ENCODE data around the gene GPR146. TPM values are rescaled to one million over a fixed set of nuclear protein-coding genes. Genes with fewer than 3 reads are reported as not detected.

GPR146 gene
- total and polyA plus RNA-seq, 2 of the 8 experiments (the other 6 are each of a cell fraction or from before 2014, with no cell fraction given) = 1.8 to 2.7 TPM

DNA sequence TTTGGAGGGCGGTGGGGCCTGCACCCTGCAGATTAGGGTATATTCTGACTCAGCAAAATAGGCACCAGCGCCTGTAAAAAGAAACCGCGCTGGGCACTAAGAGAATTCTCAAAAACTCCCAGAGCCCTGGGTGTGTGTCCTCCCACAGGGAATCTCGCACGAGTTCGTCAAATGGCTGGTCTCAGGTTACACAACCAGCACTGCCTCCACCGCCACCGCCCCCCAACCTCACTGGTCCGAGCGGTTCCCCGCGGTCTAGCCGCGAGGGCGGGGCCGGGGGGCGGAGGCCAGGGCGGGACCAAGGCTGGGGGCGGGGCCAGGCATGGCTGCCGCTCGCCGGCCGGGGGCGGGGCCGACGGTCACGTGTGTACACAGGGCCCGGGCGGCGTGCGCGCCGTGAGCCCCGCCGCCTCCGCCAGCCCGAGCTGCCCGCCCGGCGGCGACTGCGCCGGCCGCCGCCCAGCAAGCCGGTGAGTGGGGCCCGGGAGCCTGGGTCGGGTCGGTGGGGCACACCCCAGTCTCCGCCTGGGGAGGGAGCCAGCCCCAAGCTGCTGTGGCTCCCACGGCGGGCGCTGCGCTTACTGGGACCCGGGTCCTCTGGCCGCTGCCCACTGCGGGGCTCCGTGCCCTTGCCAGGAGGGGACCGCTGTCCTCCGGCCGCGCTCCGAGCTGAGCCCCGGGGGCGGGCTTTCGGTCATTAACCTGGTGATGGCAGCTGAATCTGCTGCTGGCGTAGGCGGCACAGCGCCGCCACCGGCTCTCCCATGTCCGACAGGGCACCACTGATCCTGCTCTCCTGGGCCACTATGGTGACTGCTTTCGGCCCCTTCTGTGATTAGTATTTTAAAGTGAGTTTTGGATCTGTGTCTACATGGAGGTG is at the start of gene GPR146 (continued):
- TF ChIP-seq POLR2A (IDR thresholded peaks at IDR 0.05; ENCODE audit: control extremely low read depth in 1 of 2, low read depth in 2 of 2, low read length in 2 of 2) = peak in 1 of 2 experiments; percentile 59; a peak in 2 of 3 replicates
- no peak for TF ChIP-seq CBX8 (IDR thresholded peaks at IDR 0.05; ENCODE audit: borderline replicate concordance, low read depth, low read length)
- TF ChIP-seq EGR1 (IDR thresholded peaks at IDR 0.05; ENCODE audit: borderline replicate concordance, low read depth, low read length) = peak; percentile 53; the same call in 1 of the 2 replicates
- TF ChIP-seq CHD2 (IDR thresholded peaks at IDR 0.05; ENCODE audit: low read length) = peak; percentile 84
- peak; percentile 26 to 53; a peak in 3 of 4 replicates for TF ChIP-seq RAD21 (IDR thresholded peaks at IDR 0.05 in 1 of 2, conservative IDR thresholded peaks at IDR 0.05 in 1 of 2; ENCODE audit: low read depth in 2 of 2, low read length in 2 of 2)
- no peak for TF ChIP-seq ZNF274 (IDR thresholded peaks at IDR 0.05; ENCODE audit: borderline replicate concordance, extremely low read depth, low read length)
- TF ChIP-seq, protein P1, sequence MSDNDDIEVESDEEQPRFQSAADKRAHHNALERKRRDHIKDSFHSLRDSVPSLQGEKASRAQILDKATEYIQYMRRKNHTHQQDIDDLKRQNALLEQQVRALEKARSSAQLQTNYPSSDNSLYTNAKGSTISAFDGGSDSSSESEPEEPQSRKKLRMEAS (IDR thresholded peaks at IDR 0.05) = peak; percentile 25; the same call in 1 of the 2 replicates
- no peak for TF ChIP-seq RXRA (IDR thresholded peaks at IDR 0.05; ENCODE audit: insufficient read depth, low read depth, low read length)
- no peak for TF ChIP-seq SIRT6 (IDR thresholded peaks at IDR 0.05; ENCODE audit: low read length)
- peak; percentile 62 for TF ChIP-seq ASH2L (IDR thresholded peaks at IDR 0.05; ENCODE audit: low read length)
- TF ChIP-seq SRF (IDR thresholded peaks at IDR 0.05; ENCODE audit: low read depth, low read length) = no peak
- TF ChIP-seq, protein P2, sequence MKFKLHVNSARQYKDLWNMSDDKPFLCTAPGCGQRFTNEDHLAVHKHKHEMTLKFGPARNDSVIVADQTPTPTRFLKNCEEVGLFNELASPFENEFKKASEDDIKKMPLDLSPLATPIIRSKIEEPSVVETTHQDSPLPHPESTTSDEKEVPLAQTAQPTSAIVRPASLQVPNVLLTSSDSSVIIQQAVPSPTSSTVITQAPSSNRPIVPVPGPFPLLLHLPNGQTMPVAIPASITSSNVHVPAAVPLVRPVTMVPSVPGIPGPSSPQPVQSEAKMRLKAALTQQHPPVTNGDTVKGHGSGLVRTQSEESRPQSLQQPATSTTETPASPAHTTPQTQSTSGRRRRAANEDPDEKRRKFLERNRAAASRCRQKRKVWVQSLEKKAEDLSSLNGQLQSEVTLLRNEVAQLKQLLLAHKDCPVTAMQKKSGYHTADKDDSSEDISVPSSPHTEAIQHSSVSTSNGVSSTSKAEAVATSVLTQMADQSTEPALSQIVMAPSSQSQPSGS (IDR thresholded peaks at IDR 0.05; ENCODE audit: low read length) = no peak
- TF ChIP-seq HDAC2 (IDR thresholded peaks at IDR 0.05; ENCODE audit: borderline replicate concordance in 1 of 2, low read depth in 2 of 2, low read length in 2 of 2) = 0 out of 4 replicates have a peak, but pooled peaks of 1 of the 2 experiments have one; percentile 17
- peak; percentile 58 for TF ChIP-seq TAF1 (IDR thresholded peaks at IDR 0.05; ENCODE audit: low read depth, low read length)
- TF ChIP-seq, protein P3, sequence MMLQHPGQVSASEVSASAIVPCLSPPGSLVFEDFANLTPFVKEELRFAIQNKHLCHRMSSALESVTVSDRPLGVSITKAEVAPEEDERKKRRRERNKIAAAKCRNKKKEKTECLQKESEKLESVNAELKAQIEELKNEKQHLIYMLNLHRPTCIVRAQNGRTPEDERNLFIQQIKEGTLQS (IDR thresholded peaks at IDR 0.05; ENCODE audit: insufficient read depth, low read depth, low read length) = no peak
- TF ChIP-seq RNF2 (IDR thresholded peaks at IDR 0.05; ENCODE audit: borderline replicate concordance, low read depth, low read length, missing control alignments, poor library complexity, severe bottlenecking) = no peak

Measured in H1 (cell line).